Pons (tissue), 1 donor: Measurements from ENCODE around the gene IGF1R.
"Not testable (repeated sequence)": the region's sequence is repeated elsewhere in the genome, so short reads cannot be mapped to it uniquely, and the experiment has no call there.

Experiments used
- DNase-seq: peaks from one replicate; pipeline ENCODE4 v3.0.0-alpha.2; 2016; ENCODE audit warnings: low spot score

The IGF1R gene

DNA sequence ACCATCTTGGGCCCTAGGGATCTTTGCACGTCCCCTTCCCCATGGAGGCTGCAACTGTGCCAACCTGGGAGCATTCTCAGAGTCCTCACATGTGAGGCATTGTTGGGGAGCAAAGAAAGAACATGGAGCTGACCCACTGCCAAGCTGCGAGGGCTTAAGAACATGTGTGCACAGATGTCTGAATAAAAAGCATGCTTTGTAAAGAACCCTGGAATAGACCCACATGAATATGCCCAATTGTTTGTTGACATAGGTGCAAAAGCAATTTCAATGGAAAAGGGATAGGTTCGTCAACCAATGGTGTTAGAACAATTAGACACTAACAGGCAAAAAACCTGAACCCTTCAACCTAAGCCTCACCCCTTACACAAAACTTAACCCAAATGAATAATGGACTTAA lies 349.9 kb downstream of the IGF1R start:
- no peak for DNase-seq

DNA sequence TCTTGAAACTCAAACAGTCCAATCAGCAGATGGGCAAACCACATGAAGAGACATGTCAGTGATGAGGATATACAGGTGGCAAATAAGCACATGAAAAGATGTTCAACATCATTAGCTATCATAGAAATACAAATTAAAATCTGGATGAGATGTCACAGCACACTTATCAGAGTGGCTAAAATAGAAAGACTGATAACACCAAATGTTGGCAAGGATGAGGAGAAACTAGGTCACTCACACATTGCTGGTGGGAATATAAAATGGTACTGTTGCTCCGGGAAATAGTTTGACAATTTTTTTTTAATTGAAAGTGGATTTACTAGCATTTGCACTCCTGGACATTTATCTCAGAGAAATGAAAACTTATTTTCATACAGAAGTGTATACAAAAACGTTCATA lies 350.9 kb downstream of the IGF1R start:
- DNase-seq = no peak

DNA sequence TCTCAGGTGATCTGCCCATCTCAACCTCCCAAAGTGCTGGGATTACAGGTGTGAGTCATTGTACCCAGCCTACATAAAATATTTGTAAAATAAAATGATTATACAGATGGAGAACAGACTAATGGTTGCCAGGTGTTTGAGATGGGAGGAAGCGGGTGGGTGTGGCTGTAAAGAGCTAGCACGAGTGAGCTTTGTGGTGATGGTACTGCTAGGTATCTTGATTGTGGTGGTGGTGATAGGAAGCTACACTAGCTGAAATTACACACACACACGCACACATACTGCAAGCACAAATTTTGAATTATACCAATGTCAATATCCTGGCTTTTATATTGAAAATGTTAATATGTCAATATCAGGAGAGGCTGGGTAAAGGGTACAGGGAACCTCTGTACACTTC lies 353.9 kb downstream of the IGF1R start:
- no peak for DNase-seq

DNA sequence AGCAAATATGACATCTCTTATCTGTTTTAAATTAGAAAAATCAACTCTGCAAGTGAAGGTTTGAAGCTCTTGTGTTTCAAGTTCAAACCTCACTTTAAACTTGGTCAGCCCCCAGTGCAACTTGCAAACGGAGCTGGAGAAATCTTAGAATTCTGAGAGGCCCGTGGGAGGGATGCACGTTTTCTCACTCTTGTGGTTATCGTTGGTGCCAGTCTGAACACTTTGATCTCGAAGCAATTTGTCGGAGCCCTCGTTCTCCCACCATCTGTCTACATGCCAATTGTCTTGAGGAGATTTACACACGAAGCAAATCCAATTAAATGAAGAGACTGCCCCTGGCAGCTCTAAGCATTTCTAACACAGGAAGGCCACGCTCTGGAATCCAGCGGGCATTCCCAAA lies 355.0 kb downstream of the IGF1R start:
- DNase-seq = not testable (repeated sequence)

DNA sequence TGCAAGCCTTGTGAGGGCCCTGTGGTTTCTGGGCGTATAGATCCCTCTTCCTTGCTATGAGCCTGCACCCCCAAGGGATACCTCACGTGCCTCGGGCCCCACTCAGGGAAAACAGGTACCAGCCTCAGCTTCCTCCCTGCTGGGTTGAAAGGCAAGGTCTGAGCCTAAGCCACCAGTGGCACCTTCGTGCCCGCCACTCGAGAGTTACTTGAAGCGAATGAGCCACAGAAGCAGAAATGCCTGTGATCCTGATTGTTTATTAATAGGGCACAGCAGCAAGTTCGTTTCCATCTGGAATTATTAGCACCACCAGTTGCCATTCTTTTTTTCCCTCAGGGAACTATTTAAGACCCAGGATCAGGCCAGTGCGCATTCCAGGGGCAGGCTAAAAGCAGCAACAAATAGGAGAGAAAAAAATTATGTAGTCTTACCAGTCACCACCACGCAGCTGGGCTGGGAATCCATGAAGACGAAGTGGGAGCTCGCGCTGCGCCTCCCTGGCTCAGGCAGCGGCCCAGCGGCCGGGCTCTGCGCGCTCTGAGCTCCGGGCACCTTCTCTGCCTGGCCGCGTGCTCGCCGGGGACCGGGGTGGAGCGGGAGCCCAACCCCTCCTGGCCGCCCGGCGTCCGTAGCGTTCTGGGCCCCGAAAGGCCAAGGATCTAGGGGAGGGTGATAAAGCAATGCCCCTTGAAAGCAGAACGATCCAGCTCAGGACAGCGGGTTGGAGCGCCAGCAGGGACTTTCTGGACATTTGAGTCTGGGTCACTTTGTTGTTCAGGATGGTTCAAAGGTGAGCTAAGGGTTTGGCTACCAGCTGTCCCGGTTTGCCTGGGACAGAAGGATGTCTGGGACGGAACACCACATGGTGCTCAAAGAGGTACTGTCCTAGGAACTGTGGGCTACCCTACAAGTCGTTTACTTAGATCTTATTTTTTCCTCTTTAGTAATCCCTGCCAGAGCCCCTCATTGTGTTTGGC lies 356.9 kb downstream of the IGF1R start:
- DNase-seq = not testable (repeated sequence)

DNA sequence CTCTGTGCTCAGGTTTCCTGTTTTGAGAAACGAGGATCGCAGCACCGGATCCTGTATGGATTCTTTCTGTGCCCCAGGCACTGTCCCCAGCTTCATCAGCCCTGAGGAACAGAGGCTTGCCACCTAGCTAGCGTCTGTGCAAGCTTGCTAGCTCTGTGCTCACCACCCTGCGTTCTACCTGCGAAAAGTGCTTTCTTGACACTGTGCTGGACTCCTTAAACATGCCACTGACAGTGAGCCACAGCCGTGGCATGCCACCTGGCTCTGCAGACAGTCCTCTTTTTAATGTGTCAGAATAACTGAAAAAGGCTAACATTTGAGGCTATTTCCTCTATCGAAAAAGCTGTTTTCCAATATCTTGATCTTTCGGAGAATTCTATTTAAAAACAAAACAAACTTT lies 357.8 kb downstream of the IGF1R start:
- no peak for DNase-seq

DNA sequence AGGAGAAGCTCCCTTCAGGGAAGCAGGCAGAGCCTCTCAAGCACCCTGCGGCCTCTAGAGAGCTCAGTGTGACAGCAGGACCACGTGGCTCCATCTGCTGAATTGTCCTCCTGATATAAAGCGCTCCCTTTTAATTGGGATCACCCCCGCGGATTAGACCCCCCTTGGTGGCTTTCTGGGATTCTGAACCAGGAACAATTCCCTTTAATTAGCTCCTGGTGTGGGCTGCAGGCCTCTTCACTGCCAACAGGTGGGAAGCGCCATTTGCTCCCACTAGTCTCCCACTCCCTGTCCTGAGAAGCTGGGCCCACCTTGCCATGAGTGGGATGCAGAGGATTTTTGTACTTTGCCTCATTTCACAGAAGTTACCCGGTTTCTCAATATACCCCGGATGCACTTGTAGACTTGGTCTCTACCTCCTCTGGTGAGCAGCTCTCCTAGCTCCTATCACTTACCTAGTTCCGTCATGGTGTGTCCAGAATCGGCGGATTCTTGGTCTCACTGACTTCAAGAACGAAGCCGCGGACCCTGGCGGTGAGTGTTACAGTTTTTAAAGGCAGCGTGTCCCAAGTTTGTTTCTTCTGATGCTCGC lies 358.7 kb downstream of the IGF1R start:
- no peak for DNase-seq

DNA sequence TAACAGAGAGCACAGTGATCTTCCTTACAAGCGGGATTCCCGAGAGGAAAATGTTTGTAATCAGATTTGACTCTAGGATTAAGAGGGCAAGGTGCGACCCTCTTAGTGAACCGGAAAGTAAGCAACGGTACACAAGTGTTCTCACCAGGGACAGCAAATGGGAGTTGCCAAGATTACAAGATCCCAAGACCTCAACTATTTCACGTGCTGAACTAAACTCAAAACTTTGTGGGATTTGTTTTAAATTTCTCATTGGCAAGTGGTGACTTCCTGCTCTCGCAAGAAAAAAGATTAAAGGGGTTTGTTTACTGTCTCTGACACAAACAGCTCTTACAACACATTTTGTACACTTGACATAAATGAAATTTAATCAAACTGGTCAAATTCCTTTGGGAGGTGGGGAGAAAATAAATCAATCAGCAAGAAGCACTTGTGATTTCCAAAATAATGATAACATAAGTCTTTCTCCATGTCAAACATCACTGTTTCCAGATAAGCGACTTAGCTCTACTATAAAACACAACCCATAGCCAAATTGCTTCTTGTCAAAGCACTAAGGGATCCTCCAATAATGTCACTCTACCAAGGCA lies 361.5 kb downstream of the IGF1R start:
- DNase-seq = no peak

DNA sequence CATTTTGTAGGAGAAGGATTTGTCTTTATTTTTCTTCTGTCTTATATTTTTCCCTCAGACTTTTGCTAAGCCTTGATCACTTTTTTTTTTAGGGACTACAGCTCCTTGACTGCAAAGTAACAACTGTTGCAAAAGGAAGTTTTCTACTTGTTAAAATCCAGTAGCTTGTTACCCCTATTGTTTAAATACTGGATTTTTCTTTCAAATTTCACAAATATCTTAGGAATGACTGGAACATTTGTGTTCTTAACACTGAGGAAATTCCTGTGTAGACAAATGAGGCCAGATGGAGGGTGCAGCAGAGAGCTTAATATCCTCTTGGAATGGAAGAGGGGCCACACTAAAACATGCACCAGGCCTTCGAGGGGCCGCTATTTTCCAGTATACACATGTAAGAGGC lies 362.4 kb downstream of the IGF1R start:
- no peak for DNase-seq
